Measurements from ENCODE around the gene SAMD7. TPM values are rescaled to one million over a fixed set of nuclear protein-coding genes. Genes with fewer than 3 reads are reported as not detected.

Gene SAMD7
- total RNA-seq, 4 donors from 2014 or later, result not detected

GRCh38 chr3:169907944-169908343 is 3.4 kb upstream of the SAMD7 start:
- no peak for ATAC-seq (ENCODE audit: low FRiP score)
- no peak for DNase-seq (ENCODE audit: low spot score)

GRCh38 chr3:169913323-169913722 is 2.0 kb downstream of the SAMD7 start:
- no peak for TF ChIP-seq CTCF (IDR thresholded peaks at IDR 0.05)
- DNase-seq (ENCODE audit: low spot score), result no peak
- ATAC-seq (ENCODE audit: low FRiP score), result no peak

More at GRCh38 chr3:169907944-169908343, 3.4 kb upstream of the SAMD7 start:
- TF ChIP-seq CTCF (IDR thresholded peaks at IDR 0.05), result no peak

GRCh38 chr3:169914321-169914720 is 2.9 kb downstream of the SAMD7 start:
- ATAC-seq (ENCODE audit: low FRiP score) (no peak), DNase-seq (ENCODE audit: low spot score) (no peak)
- no peak for TF ChIP-seq CTCF (IDR thresholded peaks at IDR 0.05)

GRCh38 chr3:169923189-169923588 is 11.8 kb downstream of the SAMD7 start:
- ATAC-seq (ENCODE audit: low FRiP score), result no peak
- DNase-seq (ENCODE audit: low spot score), result no peak
- no peak for TF ChIP-seq CTCF (IDR thresholded peaks at IDR 0.05)

- no peak for TF ChIP-seq CTCF (IDR thresholded peaks at IDR 0.05)
- no peak for DNase-seq (ENCODE audit: low spot score)
- no peak for ATAC-seq (ENCODE audit: low FRiP score)
Observed at GRCh38 chr3:169923831-169924230, 12.5 kb downstream of the SAMD7 start.

- TF ChIP-seq CTCF (IDR thresholded peaks at IDR 0.05), result no peak
- DNase-seq (ENCODE audit: low spot score), result no peak
- ATAC-seq (ENCODE audit: low FRiP score), result no peak
Observed at GRCh38 chr3:169929830-169930519, 18.6 kb downstream of the SAMD7 start.

GRCh38 chr3:169930843-169931242 is 19.5 kb downstream of the SAMD7 start:
- no peak for TF ChIP-seq CTCF (IDR thresholded peaks at IDR 0.05)
- ATAC-seq (ENCODE audit: low FRiP score) (no peak), DNase-seq (ENCODE audit: low spot score) (no peak)
